H1 (cell line): ENCODE data around the gene NSUN2. TPM values are rescaled to one million over a fixed set of nuclear protein-coding genes. Genes with fewer than 3 reads are reported as not detected.

Source experiments
- CTCF ChIA-PET: fragments of 300-600 bp; sonication (Branson Sonifier 250); formaldehyde crosslinking; loops from one replicate; lab custom pipeline; 2021; ENCODE audit not compliant: partially characterized antibody; lab: Charles Lee
- POLR2A ChIA-PET: fragments of 300-600 bp; sonication (Branson Sonifier 250); formaldehyde crosslinking; loops from one replicate; lab custom pipeline; 2021; ENCODE audit warnings: inconsistent platforms; ENCODE audit not compliant: partially characterized antibody; lab: Charles Lee
- DNase-seq, 2 experiments: peaks; one replicate each; pipeline versions ENCODE4 v3.0.0 to v3.0.0-alpha.2; 2010 to 2022; ENCODE audit warnings: low spot score in 2 of 2, low read depth in 1 of 2, mixed read lengths in 1 of 2
- FAIRE-seq: peaks from 2 replicates; lab custom pipeline; 2011; peaks lifted over from hg19 to GRCh38; lab: Jason Lieb, UNC
- H2AFZ ChIP-seq: 2 replicates; pipeline ENCODE4 v1.8.1; 2012; ENCODE audit warnings: low read length, inconsistent platforms
- H2AK5ac ChIP-seq: 2 replicates; pipeline ENCODE4 v1.6.1; 2013; ENCODE audit warnings: low read depth, low read length
- H2BK120ac ChIP-seq: replicated peaks from 2 replicates; pipeline ENCODE3; 2013; ENCODE audit warnings: low read depth, low read length, inconsistent platforms
- H2BK12ac ChIP-seq: 2 replicates; pipeline ENCODE4 v1.6.1; 2013; ENCODE audit warnings: low read depth, low read length
- H2BK15ac ChIP-seq: 2 replicates; pipeline ENCODE4 v1.6.1; 2013; ENCODE audit warnings: low read length
- H2BK20ac ChIP-seq: 2 replicates; pipeline ENCODE4 v1.6.1; 2013; ENCODE audit warnings: low read length
- H2BK5ac ChIP-seq: 2 replicates; pipeline ENCODE4 v1.6.1; 2013; ENCODE audit warnings: low read depth, low read length
- H3K14ac ChIP-seq: 2 replicates; pipeline ENCODE4 v1.6.1; 2013; ENCODE audit warnings: inconsistent platforms; ENCODE audit not compliant: insufficient read length
- H3K18ac ChIP-seq: 2 replicates; pipeline ENCODE4 v1.6.1; 2013; ENCODE audit warnings: low read length; ENCODE audit errors: extremely low read depth
- H3K23ac ChIP-seq: 2 replicates; pipeline ENCODE4 v1.6.1; 2013; ENCODE audit warnings: inconsistent platforms; ENCODE audit not compliant: insufficient read length
- H3K23me2 ChIP-seq: 2 replicates; pipeline ENCODE4 v1.6.1; 2013; ENCODE audit warnings: low read depth, low read length
- H3K27ac ChIP-seq: 2 replicates; pipeline ENCODE4 v1.6.1; 2011; ENCODE audit warnings: low read depth, low read length, inconsistent platforms
- H3K27me3 ChIP-seq, 4 experiments: replicated peaks in 1 of 4; 1 replicate in 1 of 4; 2 replicates in 3 of 4; pipeline versions ENCODE4 v1.6.1 to v1.8.1; 2011 to 2013; ENCODE audit warnings: low read length in 3 of 4, mild to moderate bottlenecking in 3 of 4, inconsistent platforms in 2 of 4, mixed read lengths in 2 of 4, moderate library complexity in 1 of 4; ENCODE audit not compliant: control insufficient read depth in 3 of 4, insufficient read depth in 3 of 4; ENCODE audit errors: extremely low read depth in 1 of 4
- H3K36me3 ChIP-seq, 4 experiments: 2 replicates each; pipeline versions ENCODE4 v1.6.1 to v1.8.1; 2011 to 2013; ENCODE audit warnings: mild to moderate bottlenecking in 4 of 4, low read length in 3 of 4, moderate library complexity in 2 of 4, control low read depth in 1 of 4, inconsistent platforms in 1 of 4; ENCODE audit not compliant: insufficient read depth in 4 of 4, control insufficient read depth in 2 of 4
- H3K4ac ChIP-seq: replicated peaks from 2 replicates; pipeline ENCODE3; 2013; ENCODE audit warnings: low read length, low read depth, mixed read lengths, inconsistent platforms; ENCODE audit not compliant: insufficient read length
- H3K4me1 ChIP-seq, 4 experiments: replicated peaks in 1 of 4; 1 replicate in 1 of 4; 2 replicates in 3 of 4; pipeline versions ENCODE4 v1.6.1 to v1.8.1; 2011 to 2013; ENCODE audit warnings: low read length in 3 of 4, inconsistent platforms in 2 of 4, mixed read lengths in 1 of 4; ENCODE audit not compliant: insufficient read depth in 4 of 4, control insufficient read depth in 3 of 4
- H3K4me2 ChIP-seq, 2 experiments: 2 replicates each; pipeline versions ENCODE4 v1.6.1 to v1.8.1; 2011 to 2013; ENCODE audit warnings: low read depth in 2 of 2, low read length in 2 of 2, control low read depth in 1 of 2, inconsistent platforms in 1 of 2, mild to moderate bottlenecking in 1 of 2; ENCODE audit not compliant: insufficient read depth in 1 of 2
- H3K4me3 ChIP-seq, 4 experiments: fragments of 200-600, 300-600 bp in 1 of 4; sonication (generic), shearing (Covaris generic), sonication (Bioruptor Twin) in 1 of 4; 2 replicates each; pipeline versions ENCODE4 v1.5.1 to v1.8.1; 2011 to 2016; ENCODE audit warnings: low read length in 4 of 4, low read depth in 3 of 4, control low read depth in 2 of 4, inconsistent platforms in 2 of 4, mild to moderate bottlenecking in 2 of 4, mixed read lengths in 1 of 4, moderate library complexity in 1 of 4; ENCODE audit not compliant: insufficient read depth in 2 of 4; ENCODE audit errors: extremely low read depth in 1 of 4
- H3K56ac ChIP-seq: replicated peaks from 2 replicates; pipeline ENCODE3; 2013; ENCODE audit warnings: low read depth, mild to moderate bottlenecking, mixed read lengths, low read length, inconsistent platforms; ENCODE audit not compliant: insufficient read length
- H3K79me1 ChIP-seq: 2 replicates; pipeline ENCODE4 v1.6.1; 2013; ENCODE audit warnings: low read depth, low read length, control low read depth
- H3K79me2 ChIP-seq, 2 experiments: 2 replicates each; pipeline versions ENCODE4 v1.6.1 to v1.8.1; 2012 to 2013; ENCODE audit warnings: low read length in 2 of 2, mild to moderate bottlenecking in 2 of 2, inconsistent platforms in 1 of 2; ENCODE audit not compliant: insufficient read depth in 2 of 2, control insufficient read depth in 1 of 2
- H3K9ac ChIP-seq, 4 experiments: replicated peaks in 1 of 4; 1 replicate in 1 of 4; 2 replicates in 3 of 4; pipeline versions ENCODE4 v1.6.1 to v1.8.1; 2011 to 2013; ENCODE audit warnings: low read depth in 3 of 4, low read length in 3 of 4, control low read depth in 2 of 4, mild to moderate bottlenecking in 2 of 4, moderate library complexity in 2 of 4, inconsistent platforms in 1 of 4; ENCODE audit errors: extremely low read depth in 1 of 4
- H3K9me3 ChIP-seq, 2 experiments: 2 replicates each; pipeline versions ENCODE4 v1.6.1 to v1.8.1; 2012 to 2013; ENCODE audit warnings: mild to moderate bottlenecking in 2 of 2, moderate library complexity in 2 of 2, control low read depth in 1 of 2, inconsistent platforms in 1 of 2, low read depth in 1 of 2, low read length in 1 of 2, mixed read lengths in 1 of 2; ENCODE audit not compliant: insufficient read depth in 2 of 2
- H4K20me1 ChIP-seq, 2 experiments: replicated peaks in 1 of 2; 2 replicates each; pipeline versions ENCODE3 to v1.8.1; 2011 to 2013; ENCODE audit warnings: inconsistent platforms in 2 of 2, low read length in 2 of 2, mild to moderate bottlenecking in 1 of 2; ENCODE audit not compliant: insufficient read depth in 2 of 2, control insufficient read depth in 1 of 2
- H4K5ac ChIP-seq: 2 replicates; pipeline ENCODE4 v1.6.1; 2013; ENCODE audit warnings: low read length, low read depth, mixed read lengths, inconsistent platforms; ENCODE audit not compliant: insufficient read length
- H4K8ac ChIP-seq: 2 replicates; pipeline ENCODE4 v1.8.0; 2013; ENCODE audit warnings: mild to moderate bottlenecking, moderate library complexity, low read length, inconsistent platforms; ENCODE audit not compliant: insufficient read depth; ENCODE audit errors: extremely low read depth
- H4K91ac ChIP-seq: replicated peaks from 2 replicates; pipeline ENCODE3; 2013; ENCODE audit warnings: low read length, mixed read lengths, inconsistent platforms; ENCODE audit not compliant: insufficient read length
- EGR1 ChIP-seq: IDR thresholded peaks from 2 replicates; pipeline ENCODE4 v1.6.1; 2011; ENCODE audit warnings: low read depth, low read length, borderline replicate concordance
- KDM1A ChIP-seq: fragments of 200-600, 300-600 bp; sonication (generic); IDR thresholded peaks from 2 replicates; pipeline ENCODE4 v1.7.1; 2016; ENCODE audit warnings: mild to moderate bottlenecking, low read length, borderline replicate concordance
- POLR2AphosphoS5 ChIP-seq: IDR thresholded peaks from 2 replicates; pipeline ENCODE4 v1.6.1; 2011; ENCODE audit warnings: low read depth, low read length
- RAD21 ChIP-seq, 2 experiments: IDR thresholded peaks in 1 of 2; conservative IDR thresholded peaks in 1 of 2; 2 replicates each; pipeline ENCODE4 v1.6.1; 2011; ENCODE audit warnings: low read depth in 2 of 2, low read length in 2 of 2, improper control_type of control experiment in 1 of 2, inconsistent platforms in 1 of 2, mild to moderate bottlenecking in 1 of 2, moderate library complexity in 1 of 2
- WGBS, 2 experiments: shearing (Covaris generic) in 1 of 2; methylation state at CpG; one replicate each; pipeline versions ENCODE4 v1.1.6 to v1.1.7; 2013 to 2015; ENCODE audit warnings: low lambda C conversion rate in 2 of 2, mixed read lengths in 2 of 2, inconsistent platforms in 1 of 2, low coverage in 1 of 2, missing lambda C conversion rate in 1 of 2; ENCODE audit not compliant: insufficient replicate concordance in 2 of 2, insufficient coverage in 1 of 2, insufficient read length in 1 of 2; ENCODE audit errors: extremely low coverage in 1 of 2, missing lambda C conversion rate in 1 of 2; 5-methylcytosine and 5-hydroxymethylcytosine counted together
- polyA plus RNA-seq, 7 experiments: library from polyadenylated mRNA; depleted of rRNA in 3 of 7; stranded (reverse) in 5 of 7; unstranded in 2 of 7; fragments of >200 nt in 5 of 7; fragments of 200-250 nt in 2 of 7; gene quantifications; 1 replicate in 5 of 7; 2 replicates in 1 of 7; 4 replicates in 1 of 7; pipeline versions ENCODE4 v1.2.1 to v1.2.3, GENCODE V29; 2011 to 2013; ENCODE audit warnings: missing spikeins in 2 of 7, mixed read lengths in 2 of 7
- total RNA-seq: library from RNA; stranded (reverse); fragmentation: NEBNext Ultra II Directional; extraction: Animal tissue kit (Norgen Biotek cat#: 25700); gene quantifications from 2 replicates; pipeline ENCODE4 v1.2.1, GENCODE V29; 2021

NSUN2 gene
- total and polyA plus RNA-seq, 2 of the 8 experiments (the other 6 are each of a cell fraction or from before 2014, with no cell fraction given) = 47.3 to 94.7 TPM

- Histone ChIP-seq H3K79me1 (peaks cover 9% of the 10 kb centered on the region; the same call in 1 of the 2 replicates), H3K27ac (peak overlapping the region; percentile 97), H3K56ac (no peak overlapping the region), H4K5ac (peak overlapping the region; percentile 46), H2AFZ (no peak overlapping the region), H2BK12ac (no peak overlapping the region), H3K18ac (no peak overlapping the region), H2BK15ac (no peak overlapping the region), H3K4ac (peak overlapping the region; percentile 13), H4K8ac (peak overlapping the region; percentile 96; the same call in 1 of the 2 replicates), H3K36me3 (peaks cover 9 to 39% (median 23%) of the 10 kb centered on the region in 4 experiments), H3K9me3 (no peaks in the 10 kb centered on the region), H3K9ac (peak overlapping the region; percentile 82 to 96 (median 90)), H2AK5ac (no peak overlapping the region; the same call in 1 of the 2 replicates), H4K91ac (peak overlapping the region; percentile 65), H3K79me2 (peaks cover 27 to 75% of the 10 kb centered on the region in 2 experiments), H3K4me3 (peak overlapping the region; percentile 91 to 99 (median 92)), H3K27me3 (no peaks in the 10 kb centered on the region), H3K23me2 (peaks cover 2% of the 10 kb centered on the region; the same call in 1 of the 2 replicates), H2BK20ac (no peak overlapping the region), H2BK5ac (peak overlapping the region; percentile 93), H3K4me2 (peak overlapping the region; percentile 68 to 77), H2BK120ac (no peak overlapping the region), H3K23ac (no peak overlapping the region), H3K4me1 (peaks cover 0 to 4% (median 1%) of the 10 kb centered on the region in 4 experiments; a peak in 4 of 7 replicates), H3K14ac (no peak overlapping the region), H4K20me1 (peaks cover 4 to 23% of the 10 kb centered on the region in 2 experiments)
- no peak for FAIRE-seq
- ChIA-PET CTCF (interaction anchor here (0.6 to 3.0 kb wide), 6 partner anchors 9 to 113 kb away, joined by 3 to 13 read pairs (median 3); no protein-coding TSS in a partner anchor), POLR2A (interaction anchor here (0.8 to 4.3 kb wide), 28 partner anchors 10 to 127 kb away, joined by 3 to 29 read pairs (median 5); partner anchors contain the start of gene TENT4A)
- TF ChIP-seq EGR1 = no peak
- TF ChIP-seq RAD21 (IDR thresholded peaks at IDR 0.05 in 1 of 2, conservative IDR thresholded peaks at IDR 0.05 in 1 of 2; ENCODE audit: low read depth in 2 of 2, low read length in 2 of 2) = peak in 1 of 2 experiments; percentile 21; a peak in 2 of 4 replicates
- TF ChIP-seq POLR2AphosphoS5 = 0 out of 2 replicates have a peak, but pooled peaks have one; percentile 35
- no peak for TF ChIP-seq KDM1A
- DNase-seq = no peak
- WGBS, 2 experiments = 2% methylated on average over 31 of the region's 33 CpGs; no CpG with 5 or more reads in 1 of the 2 experiments
Measured at GRCh38 chr5:6632324-6632887, 438 bp downstream of the NSUN2 start.
